OCI-LY1 (cell line): ENCODE data around the gene STX8.
A peak's percentile ranks its signal among the peaks of the same experiment; 100 is the strongest.

Source experiments
- H2AFZ ChIP-seq: fragments of 200-600 bp; sonication (generic), shearing (Covaris generic); 2 replicates; pipeline ENCODE4 v1.6.0; 2014; ENCODE audit warnings: antibody characterized with exemption, mild to moderate bottlenecking, low read length
- H3F3A ChIP-seq: fragments of 200-600 bp; sonication (generic), shearing (Covaris generic); 2 replicates; pipeline ENCODE4 v1.6.0; 2014; ENCODE audit warnings: mild to moderate bottlenecking, antibody characterized with exemption, low read length, moderate library complexity; ENCODE audit not compliant: insufficient read depth
- H3K27ac ChIP-seq: fragments of 200-600 bp; sonication (generic); 2 replicates; pipeline ENCODE4 v1.5.1; 2014; ENCODE audit warnings: low read length, mixed run types, mild to moderate bottlenecking, low read depth; ENCODE audit not compliant: poor library complexity, severe bottlenecking
- H3K27me3 ChIP-seq: fragments of 200-600 bp; sonication (generic); 2 replicates; pipeline ENCODE4 v1.6.0; 2014; ENCODE audit warnings: antibody characterized with exemption, mild to moderate bottlenecking, low read length, moderate library complexity; ENCODE audit not compliant: insufficient read depth
- H3K36me3 ChIP-seq: fragments of 200-600 bp; sonication (generic); 2 replicates; pipeline ENCODE4 v1.6.1; 2014; ENCODE audit warnings: mild to moderate bottlenecking, antibody characterized with exemption, low read length, moderate library complexity, mixed read lengths; ENCODE audit not compliant: insufficient read depth
- H3K4me1 ChIP-seq: fragments of 200-600 bp; sonication (generic); 2 replicates; pipeline ENCODE4 v1.5.1; 2014; ENCODE audit warnings: mild to moderate bottlenecking, low read length, moderate library complexity; ENCODE audit not compliant: insufficient read depth, severe bottlenecking
- H3K4me2 ChIP-seq: fragments of 200-600 bp; sonication (generic), shearing (Covaris generic); 2 replicates; pipeline ENCODE4 v1.6.1; 2014; ENCODE audit warnings: low read length
- H3K4me3 ChIP-seq: fragments of 200-600 bp; sonication (generic); 2 replicates; pipeline ENCODE4 v1.5.1; 2014; ENCODE audit warnings: low read length, low read depth, mild to moderate bottlenecking, mixed read lengths; ENCODE audit not compliant: poor library complexity, severe bottlenecking
- H3K79me2 ChIP-seq: fragments of 200-600 bp; shearing (Covaris generic); 2 replicates; pipeline ENCODE4 v1.6.1; 2016; ENCODE audit warnings: mixed run types, low read length, mixed read lengths; ENCODE audit not compliant: insufficient read depth
- H3K9ac ChIP-seq: fragments of 200-600 bp; sonication (generic), shearing (Covaris generic); 2 replicates; pipeline ENCODE4 v1.6.1; 2014; ENCODE audit warnings: mild to moderate bottlenecking, low read length, mixed read lengths
- H3K9me2 ChIP-seq: fragments of 200-600 bp; sonication (generic), shearing (Covaris generic); 2 replicates; pipeline ENCODE4 v1.6.1; 2014; ENCODE audit warnings: low read depth, mild to moderate bottlenecking, low read length, mixed read lengths
- H3K9me3 ChIP-seq: fragments of 200-600 bp; shearing (Covaris generic); 2 replicates; pipeline ENCODE4 v1.6.1; 2014; ENCODE audit warnings: low read length, mixed read lengths
- H4K20me1 ChIP-seq: fragments of 200-600 bp; sonication (generic), shearing (Covaris generic); 2 replicates; pipeline ENCODE4 v1.6.0; 2016; ENCODE audit warnings: mild to moderate bottlenecking, low read length; ENCODE audit not compliant: insufficient read depth
- CTCF ChIP-seq: fragments of 200-600 bp; sonication (generic), shearing (Covaris generic); IDR thresholded peaks from 2 replicates; pipeline ENCODE4 v1.5.1; 2017; ENCODE audit warnings: mild to moderate bottlenecking, antibody characterized with exemption, low read length, moderate library complexity, mixed read lengths
- EZH2 ChIP-seq: fragments of 200-600 bp; sonication (generic), shearing (Covaris generic); IDR thresholded peaks from 2 replicates; pipeline ENCODE4 v1.8.0; 2017; ENCODE audit warnings: borderline replicate concordance, mixed run types, mild to moderate bottlenecking, antibody characterized with exemption, low read length, moderate library complexity, mixed read lengths

The STX8 gene

GRCh38 chr17:9238340-9239245 is 337.0 kb downstream of the STX8 start:
- Histone ChIP-seq H3K9me2 (no peaks in the 10 kb centered on the region), H4K20me1 (no peaks in the 10 kb centered on the region), H3K36me3 (no peaks in the 10 kb centered on the region), H3K27ac (no peak overlapping the region), H3K4me2 (peak overlapping the region; percentile 98; the same call in 1 of the 2 replicates), H3K4me1 (peaks cover 7% of the 10 kb centered on the region), H3K4me3 (no peak overlapping the region), H3K9ac (no peak overlapping the region; the same call in 1 of the 2 replicates), H3F3A (no peaks in the 10 kb centered on the region), H3K79me2 (no peaks in the 10 kb centered on the region), H3K9me3 (no peaks in the 10 kb centered on the region), H3K27me3 (0 out of 2 replicates have a peak, but pooled peaks cover 5% of the 10 kb centered on the region), H2AFZ (no peak overlapping the region)
- TF ChIP-seq EZH2 (no peak), CTCF (no peak)

GRCh38 chr17:9237661-9238301 is 337.8 kb downstream of the STX8 start:
- Histone ChIP-seq H3K27me3 (0 out of 2 replicates have a peak, but pooled peaks cover 5% of the 10 kb centered on the region), H3K9me2 (no peaks in the 10 kb centered on the region), H3K27ac (no peak overlapping the region), H2AFZ (no peak overlapping the region), H3K36me3 (no peaks in the 10 kb centered on the region), H3K4me1 (peaks cover 7% of the 10 kb centered on the region), H3K4me2 (no peak overlapping the region), H3K9ac (no peak overlapping the region), H3K79me2 (no peaks in the 10 kb centered on the region), H3F3A (no peaks in the 10 kb centered on the region), H4K20me1 (no peaks in the 10 kb centered on the region), H3K9me3 (no peaks in the 10 kb centered on the region), H3K4me3 (no peak overlapping the region)
- TF ChIP-seq CTCF = no peak
- TF ChIP-seq EZH2 = no peak

GRCh38 chr17:9237053-9237410 is 338.6 kb downstream of the STX8 start:
- no peaks in the 10 kb centered on the region for H3K9me2 ChIP-seq
- peaks cover 7% of the 10 kb centered on the region for H3K4me1 ChIP-seq
- no peak overlapping the region for H3K4me3 ChIP-seq
- H3K9me3 ChIP-seq = no peaks in the 10 kb centered on the region
- H2AFZ ChIP-seq = no peak overlapping the region
- 0 out of 2 replicates have a peak, but pooled peaks cover 5% of the 10 kb centered on the region for H3K27me3 ChIP-seq
- no peak overlapping the region for H3K4me2 ChIP-seq
- H3K27ac ChIP-seq = no peak overlapping the region
- H3K9ac ChIP-seq = no peak overlapping the region
- TF ChIP-seq EZH2 (no peak), CTCF (no peak)
- no peaks in the 10 kb centered on the region for H3K36me3 ChIP-seq
- H4K20me1 ChIP-seq = no peaks in the 10 kb centered on the region
- H3K79me2 ChIP-seq = no peaks in the 10 kb centered on the region
- H3F3A ChIP-seq = no peaks in the 10 kb centered on the region
